Astrocyte (in vitro differentiated cells and primary cell): ENCODE results near the gene YPEL3. TPM values are rescaled to one million over a fixed set of nuclear protein-coding genes. Genes with fewer than 3 reads are reported as not detected.

Source experiments
- DNase-seq: peaks from one replicate; pipeline ENCODE4 v3.0.0-alpha.2; 2010; ENCODE audit warnings: low read depth
- FAIRE-seq: peaks from 2 replicates; lab custom pipeline; 2011; peaks lifted over from hg19 to GRCh38; lab: Jason Lieb, UNC
- H2AFZ ChIP-seq: 2 replicates; pipeline ENCODE4 v1.6.0; 2012; ENCODE audit warnings: low read depth, low read length, inconsistent platforms
- H3K27ac ChIP-seq: 2 replicates; pipeline ENCODE4 v1.5.1; 2011; ENCODE audit warnings: low read depth, low read length, inconsistent platforms
- H3K27me3 ChIP-seq: 2 replicates; pipeline ENCODE4 v1.6.0; 2011; ENCODE audit warnings: low read length, inconsistent platforms; ENCODE audit not compliant: insufficient read depth
- H3K36me3 ChIP-seq: 2 replicates; pipeline ENCODE4 v1.5.1; 2011; ENCODE audit warnings: low read length, inconsistent platforms; ENCODE audit not compliant: insufficient read depth
- H3K4me1 ChIP-seq: 2 replicates; pipeline ENCODE4 v1.5.1; 2011; ENCODE audit warnings: low read length, inconsistent platforms; ENCODE audit not compliant: insufficient read depth
- H3K4me2 ChIP-seq: 2 replicates; pipeline ENCODE4 v1.6.0; 2012; ENCODE audit warnings: low read length, inconsistent platforms
- H3K4me3 ChIP-seq: 2 replicates; pipeline ENCODE4 v1.5.1; 2011; ENCODE audit warnings: low read depth, mild to moderate bottlenecking, low read length, inconsistent platforms; ENCODE audit not compliant: insufficient read depth
- H3K79me2 ChIP-seq: 2 replicates; pipeline ENCODE4 v1.6.0; 2012; ENCODE audit warnings: mild to moderate bottlenecking, low read length, inconsistent platforms; ENCODE audit not compliant: insufficient read depth
- H3K9ac ChIP-seq: 2 replicates; pipeline ENCODE4 v1.6.0; 2012; ENCODE audit warnings: mild to moderate bottlenecking, low read length, inconsistent platforms
- H3K9me3 ChIP-seq: 2 replicates; pipeline ENCODE4 v1.5.1; 2012; ENCODE audit warnings: low read depth, mild to moderate bottlenecking, low read length, inconsistent platforms; ENCODE audit not compliant: insufficient read depth
- H4K20me1 ChIP-seq: 2 replicates; pipeline ENCODE4 v1.6.0; 2012; ENCODE audit warnings: low read length, inconsistent platforms; ENCODE audit not compliant: insufficient read depth
- H3K27ac Mint-ChIP-seq: one replicate; pipeline ENCODE4 v1.8.0; 2021; ENCODE audit warnings: mild to moderate bottlenecking, mixed read lengths; ENCODE audit not compliant: unreplicated experiment
- H3K27me3 Mint-ChIP-seq: one replicate; pipeline ENCODE4 v1.8.0; 2021; ENCODE audit warnings: low read depth, mixed read lengths; ENCODE audit not compliant: unreplicated experiment
- H3K36me3 Mint-ChIP-seq: one replicate; pipeline ENCODE4 v1.8.0; 2021; ENCODE audit warnings: low read depth, mixed read lengths; ENCODE audit not compliant: unreplicated experiment
- H3K4me1 Mint-ChIP-seq: one replicate; pipeline ENCODE4 v1.8.0; 2021; ENCODE audit warnings: low read depth, mixed read lengths; ENCODE audit not compliant: unreplicated experiment
- H3K4me3 Mint-ChIP-seq: one replicate; pipeline ENCODE4 v1.8.0; 2021; ENCODE audit warnings: mild to moderate bottlenecking, moderate library complexity, mixed read lengths; ENCODE audit not compliant: unreplicated experiment
- H3K9me3 Mint-ChIP-seq: one replicate; pipeline ENCODE4 v1.8.0; 2021; ENCODE audit warnings: mild to moderate bottlenecking, mixed read lengths; ENCODE audit not compliant: unreplicated experiment
- EZH2 ChIP-seq: IDR thresholded peaks from 2 replicates; pipeline ENCODE4 v1.6.1; 2012; ENCODE audit warnings: mild to moderate bottlenecking, low read length, inconsistent platforms; ENCODE audit not compliant: insufficient read depth
- total RNA-seq: library from RNA; stranded (reverse); gene quantifications from 2 replicates; pipeline ENCODE4 v1.2.1, GENCODE V29; 2021
- TF ChIP-seq, protein P1 (sequence below): IDR thresholded peaks from 2 replicates; pipeline ENCODE4 v1.5.1; 2011; ENCODE audit warnings: low read depth, mild to moderate bottlenecking, inconsistent platforms, low read length, moderate library complexity; ENCODE audit not compliant: insufficient read depth

Gene YPEL3
- total RNA-seq, 1 donor from 2014 or later, result 20.5 TPM

DNA sequence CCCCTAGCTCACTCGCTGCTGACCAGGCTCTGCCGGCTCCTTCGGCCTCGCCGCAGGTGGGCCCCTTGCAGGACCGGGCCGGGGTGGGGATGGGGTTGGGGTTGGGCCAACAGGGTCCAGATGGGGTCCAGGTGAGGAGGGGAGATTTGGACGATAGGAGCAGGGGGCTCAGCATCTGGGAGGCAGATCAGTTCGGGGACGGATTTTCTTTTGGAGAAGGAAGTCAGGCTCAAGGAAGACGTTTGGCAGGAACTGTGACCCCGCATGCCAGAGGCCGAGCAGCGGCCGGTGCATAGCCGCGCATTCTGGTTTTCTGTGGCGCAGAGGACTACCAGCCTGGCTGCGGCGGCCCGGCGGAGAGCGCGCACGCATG is 31.3 kb downstream of the YPEL3 start:
- H3K4me2 ChIP-seq, result peak overlapping the region; percentile 92
- no peaks in the 10 kb centered on the region for H3K27me3 ChIP-seq
- FAIRE-seq (no peak), DNase-seq (no peak)
- H3K9me3 Mint-ChIP-seq, result no peaks in the 10 kb centered on the region
- H3K9me3 ChIP-seq, result no peaks in the 10 kb centered on the region
- H3K36me3 Mint-ChIP-seq, result peaks cover 30% of the 10 kb centered on the region
- peaks cover 40% of the 10 kb centered on the region for H3K79me2 ChIP-seq
- H3K27ac Mint-ChIP-seq, result peak overlapping the region; percentile 93
- TF ChIP-seq, protein P1, sequence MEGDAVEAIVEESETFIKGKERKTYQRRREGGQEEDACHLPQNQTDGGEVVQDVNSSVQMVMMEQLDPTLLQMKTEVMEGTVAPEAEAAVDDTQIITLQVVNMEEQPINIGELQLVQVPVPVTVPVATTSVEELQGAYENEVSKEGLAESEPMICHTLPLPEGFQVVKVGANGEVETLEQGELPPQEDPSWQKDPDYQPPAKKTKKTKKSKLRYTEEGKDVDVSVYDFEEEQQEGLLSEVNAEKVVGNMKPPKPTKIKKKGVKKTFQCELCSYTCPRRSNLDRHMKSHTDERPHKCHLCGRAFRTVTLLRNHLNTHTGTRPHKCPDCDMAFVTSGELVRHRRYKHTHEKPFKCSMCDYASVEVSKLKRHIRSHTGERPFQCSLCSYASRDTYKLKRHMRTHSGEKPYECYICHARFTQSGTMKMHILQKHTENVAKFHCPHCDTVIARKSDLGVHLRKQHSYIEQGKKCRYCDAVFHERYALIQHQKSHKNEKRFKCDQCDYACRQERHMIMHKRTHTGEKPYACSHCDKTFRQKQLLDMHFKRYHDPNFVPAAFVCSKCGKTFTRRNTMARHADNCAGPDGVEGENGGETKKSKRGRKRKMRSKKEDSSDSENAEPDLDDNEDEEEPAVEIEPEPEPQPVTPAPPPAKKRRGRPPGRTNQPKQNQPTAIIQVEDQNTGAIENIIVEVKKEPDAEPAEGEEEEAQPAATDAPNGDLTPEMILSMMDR, result no peak
- TF ChIP-seq EZH2, result no peak
- H3K27ac ChIP-seq, result peak overlapping the region; percentile 93
- H3K4me3 Mint-ChIP-seq, result peak overlapping the region; percentile 98
- peaks cover 21% of the 10 kb centered on the region for H3K4me1 Mint-ChIP-seq
- peaks cover 26% of the 10 kb centered on the region for H3K36me3 ChIP-seq
- peak overlapping the region; percentile 89 for H2AFZ ChIP-seq
- H3K4me3 ChIP-seq, result peak overlapping the region; percentile 65
- peaks cover 48% of the 10 kb centered on the region for H3K4me1 ChIP-seq
- H3K9ac ChIP-seq, result peak overlapping the region; percentile 88
- peaks cover 38% of the 10 kb centered on the region for H4K20me1 ChIP-seq
- no peaks in the 10 kb centered on the region for H3K27me3 Mint-ChIP-seq

DNA sequence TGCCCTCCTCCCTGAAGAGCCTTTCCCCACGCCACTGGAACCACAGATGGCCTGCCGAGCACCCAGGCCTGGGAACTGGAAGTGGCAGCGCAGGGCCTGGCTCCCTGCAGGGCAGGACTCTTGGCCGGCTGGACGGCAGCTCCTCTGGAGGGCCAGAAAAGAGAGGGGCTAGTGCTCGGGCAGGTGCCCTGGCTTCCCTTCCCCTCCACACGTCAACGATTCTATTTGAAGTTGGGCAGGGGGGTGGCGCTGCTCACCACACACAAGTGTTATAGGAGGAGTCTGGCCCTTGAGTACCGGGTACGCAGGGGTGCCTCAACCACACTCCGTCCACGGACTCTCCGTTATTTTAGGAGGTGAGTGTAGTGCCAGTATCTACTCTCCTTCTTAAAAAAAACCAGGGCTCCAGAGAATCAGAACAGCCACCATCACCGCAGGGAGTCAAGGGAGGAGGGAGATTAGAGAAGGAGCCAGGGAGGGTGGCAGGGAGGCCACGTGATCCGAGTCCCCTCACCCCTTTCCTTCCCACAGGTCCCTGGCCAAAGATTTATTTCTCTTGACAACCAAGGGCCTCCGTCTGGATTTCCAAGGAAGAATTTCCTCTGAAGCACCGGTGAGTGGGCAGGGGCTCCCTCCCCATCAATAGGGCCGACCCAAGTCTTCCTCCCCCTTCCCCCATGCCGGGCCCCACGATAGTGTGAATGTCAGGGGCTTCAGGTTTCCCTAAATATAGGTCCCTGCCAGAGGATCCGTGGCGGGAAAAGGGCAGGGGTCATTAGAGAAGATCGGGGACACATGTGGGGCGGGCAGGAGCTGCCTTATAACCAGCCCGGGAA is 31.9 kb downstream of the YPEL3 start:
- peaks cover 32% of the 10 kb centered on the region for H4K20me1 ChIP-seq
- DNase-seq (no peak), FAIRE-seq (no peak)
- peaks cover 24% of the 10 kb centered on the region for H3K36me3 Mint-ChIP-seq
- H3K9me3 ChIP-seq, result no peaks in the 10 kb centered on the region
- H3K9me3 Mint-ChIP-seq, result no peaks in the 10 kb centered on the region
- peak overlapping the region; percentile 92 for H3K4me2 ChIP-seq
- peak overlapping the region; percentile 93 for H3K27ac ChIP-seq
- peak overlapping the region; percentile 77 for H3K27ac Mint-ChIP-seq
- H3K4me3 ChIP-seq, result peak overlapping the region; percentile 65
- H3K4me3 Mint-ChIP-seq, result peak overlapping the region; percentile 98
- TF ChIP-seq, protein P1, result no peak
- TF ChIP-seq EZH2, result no peak
- no peaks in the 10 kb centered on the region for H3K27me3 Mint-ChIP-seq
- peak overlapping the region; percentile 89 for H2AFZ ChIP-seq
- H3K36me3 ChIP-seq, result peaks cover 20% of the 10 kb centered on the region
- H3K9ac ChIP-seq, result peak overlapping the region; percentile 88
- peaks cover 42% of the 10 kb centered on the region for H3K4me1 ChIP-seq
- peaks cover 16% of the 10 kb centered on the region for H3K4me1 Mint-ChIP-seq
- peaks cover 34% of the 10 kb centered on the region for H3K79me2 ChIP-seq
- no peaks in the 10 kb centered on the region for H3K27me3 ChIP-seq
